Caco-2 (cell line): Measurements from ENCODE around the gene ARHGAP24. TPM values are rescaled to one million over a fixed set of nuclear protein-coding genes. Genes with fewer than 3 reads are reported as not detected.

ENCODE experiments used
- BruUV-seq: library from RNA; stranded (reverse); fragments of 400-500 nt; replicated peaks from 2 replicates; lab custom pipeline; 2021; lab: Mats Ljungman, UMichigan
- CTCF ChIA-PET: fragments of 300-600 bp; sonication (Branson Sonifier 250); formaldehyde crosslinking; loops from one replicate; lab custom pipeline; 2022; ENCODE audit warnings: antibody characterized with exemption; lab: Charles Lee
- POLR2A ChIA-PET: fragments of 300-600 bp; sonication (Branson Sonifier 250); formaldehyde crosslinking; loops from one replicate; lab custom pipeline; 2022; ENCODE audit warnings: antibody characterized with exemption; lab: Charles Lee
- DNase-seq, 2 experiments: peaks; one replicate each; pipeline versions ENCODE4 v3.0.0 to v3.0.0-alpha.2; 2020 to 2022
- H3K27me3 ChIP-seq: replicated peaks from 2 replicates; pipeline ENCODE4 v1.6.0; 2011; ENCODE audit warnings: low read length; ENCODE audit not compliant: control insufficient read depth, insufficient read depth
- H3K36me3 ChIP-seq: 2 replicates; pipeline ENCODE4 v1.5.1; 2011; ENCODE audit warnings: low read length; ENCODE audit not compliant: control insufficient read depth, insufficient read depth
- H3K4me1 ChIP-seq: fragments of 250-450 bp; sonication (Bioruptor Pico); 2 replicates; pipeline ENCODE4 v1.5.1; 2020; ENCODE audit warnings: mild to moderate bottlenecking
- H3K4me3 ChIP-seq: 2 replicates; pipeline ENCODE4 v1.5.1; 2011; ENCODE audit warnings: low read depth, mild to moderate bottlenecking, control low read depth, low read length
- H3K9me3 ChIP-seq: fragments of 250-450 bp; sonication (Bioruptor Pico); 2 replicates; pipeline ENCODE4 v1.5.1; 2020; ENCODE audit warnings: mild to moderate bottlenecking, moderate library complexity
- H3K27ac Mint-ChIP-seq: one replicate; pipeline ENCODE4 v1.8.0; 2022; ENCODE audit warnings: mixed read lengths; ENCODE audit not compliant: unreplicated experiment
- H3K27me3 Mint-ChIP-seq: one replicate; pipeline ENCODE4 v1.8.0; 2022; ENCODE audit warnings: mixed read lengths; ENCODE audit not compliant: insufficient read depth, unreplicated experiment
- H3K36me3 Mint-ChIP-seq: one replicate; pipeline ENCODE4 v1.8.0; 2022; ENCODE audit warnings: mild to moderate bottlenecking, mixed read lengths; ENCODE audit not compliant: insufficient read depth, unreplicated experiment
- H3K4me1 Mint-ChIP-seq: one replicate; pipeline ENCODE4 v1.8.0; 2022; ENCODE audit warnings: low read depth, mixed read lengths; ENCODE audit not compliant: unreplicated experiment
- H3K4me3 Mint-ChIP-seq: one replicate; pipeline ENCODE4 v1.8.0; 2022; ENCODE audit warnings: mild to moderate bottlenecking, moderate library complexity, mixed read lengths; ENCODE audit not compliant: unreplicated experiment
- H3K9me3 Mint-ChIP-seq: one replicate; pipeline ENCODE4 v1.8.0; 2022; ENCODE audit warnings: mixed read lengths; ENCODE audit not compliant: unreplicated experiment
- CTCF ChIP-seq, 2 experiments: fragments of 200-600 bp in 1 of 2; IDR thresholded peaks; 1 replicate in 1 of 2; 2 replicates in 1 of 2; pipeline versions ENCODE4 v1.5.1 to v1.8.0; 2011 to 2022; ENCODE audit warnings: antibody characterized with exemption in 1 of 2, control low read depth in 1 of 2, inconsistent platforms in 1 of 2, low read depth in 1 of 2, low read length in 1 of 2, mild to moderate bottlenecking in 1 of 2, moderate library complexity in 1 of 2; ENCODE audit not compliant: insufficient read depth in 1 of 2, severe bottlenecking in 1 of 2, unreplicated experiment in 1 of 2
- intact Hi-C: fragments of 100-400 bp; cut with micrococcal nuclease; formaldehyde crosslinking; loops from one replicate; pipeline ENCODE4 v1.10.0; 2022; ENCODE audit not compliant: unreplicated experiment
- total RNA-seq: library from RNA; stranded (reverse); gene quantifications from 2 replicates; pipeline ENCODE4 v1.2.3, GENCODE V29; 2022

The ARHGAP24 gene
- total RNA-seq, 1 experiment from 2014 or later: 2.8 TPM

GRCh38 chr4:85717351-85717750, 242.4 kb downstream of the ARHGAP24 start:
- BruUV-seq: no TSS peak
- Mint-ChIP-seq H3K4me3 (no peak overlapping the region), H3K4me1 (peaks cover 12% of the 10 kb centered on the region), H3K9me3 (no peaks in the 10 kb centered on the region), H3K27ac (no peak overlapping the region), H3K36me3 (no peaks in the 10 kb centered on the region), H3K27me3 (peaks cover 7% of the 10 kb centered on the region)
- intact Hi-C loops: no loop called here
- no peak for TF ChIP-seq CTCF (IDR thresholded peaks at IDR 0.05; ENCODE audit: insufficient read depth in 1 of 2, low read depth in 1 of 2, low read length in 1 of 2, severe bottlenecking in 1 of 2, unreplicated experiment in 1 of 2)
- Histone ChIP-seq H3K9me3 (no peaks in the 10 kb centered on the region), H3K4me3 (no peak overlapping the region), H3K36me3 (no peaks in the 10 kb centered on the region), H3K27me3 (no peaks in the 10 kb centered on the region), H3K4me1 (no peaks in the 10 kb centered on the region)
- ChIA-PET CTCF (no interaction called here), POLR2A (no interaction called here)
- no peak for DNase-seq

- no peak for TF ChIP-seq CTCF (IDR thresholded peaks at IDR 0.05; ENCODE audit: insufficient read depth in 1 of 2, low read depth in 1 of 2, low read length in 1 of 2, severe bottlenecking in 1 of 2, unreplicated experiment in 1 of 2)
- POLR2A ChIA-PET: no interaction called here
- BruUV-seq: no TSS peak
- Mint-ChIP-seq H3K9me3 (no peaks in the 10 kb centered on the region), H3K27ac (no peak overlapping the region), H3K4me3 (no peak overlapping the region), H3K36me3 (no peaks in the 10 kb centered on the region), H3K4me1 (peaks cover 12% of the 10 kb centered on the region), H3K27me3 (peaks cover 7% of the 10 kb centered on the region)
- Histone ChIP-seq H3K27me3 (no peaks in the 10 kb centered on the region), H3K36me3 (no peaks in the 10 kb centered on the region), H3K4me3 (no peak overlapping the region), H3K4me1 (no peaks in the 10 kb centered on the region), H3K9me3 (no peaks in the 10 kb centered on the region)
- intact Hi-C loops: no loop called here
- no peak for DNase-seq
- CTCF ChIA-PET: no interaction called here
Measured at GRCh38 chr4:85717847-85718246, 242.9 kb downstream of the ARHGAP24 start.

GRCh38 chr4:85720735-85721134, 245.8 kb downstream of the ARHGAP24 start:
- no peak for DNase-seq
- peaks cover 12% of the 10 kb centered on the region for H3K4me1 Mint-ChIP-seq
- ChIA-PET POLR2A (no interaction called here), CTCF (no interaction called here)
- H3K4me3 ChIP-seq: no peak overlapping the region
- H3K27ac Mint-ChIP-seq: no peak overlapping the region
- peaks cover 9% of the 10 kb centered on the region for H3K27me3 Mint-ChIP-seq
- no peaks in the 10 kb centered on the region for H3K36me3 Mint-ChIP-seq
- intact Hi-C loops: no loop called here
- no peaks in the 10 kb centered on the region for H3K27me3 ChIP-seq
- no TSS peak for BruUV-seq
- no peak for TF ChIP-seq CTCF (IDR thresholded peaks at IDR 0.05; ENCODE audit: insufficient read depth in 1 of 2, low read depth in 1 of 2, low read length in 1 of 2, severe bottlenecking in 1 of 2, unreplicated experiment in 1 of 2)
- H3K4me1 ChIP-seq: no peaks in the 10 kb centered on the region
- no peaks in the 10 kb centered on the region for H3K9me3 Mint-ChIP-seq
- H3K9me3 ChIP-seq: no peaks in the 10 kb centered on the region
- no peak overlapping the region for H3K4me3 Mint-ChIP-seq
- H3K36me3 ChIP-seq: no peaks in the 10 kb centered on the region
